Measurements from ENCODE around the gene ALOX15.
"Not testable (repeated sequence)": the region's sequence is repeated elsewhere in the genome, so short reads cannot be mapped to it uniquely, and the experiment has no call there.

ALOX15 gene

GRCh38 chr17:4593021-4593421 lies 48.5 kb downstream of the ALOX15 start:
- Histone ChIP-seq H3K4me2 (ENCODE audit: low read length) (no peak overlapping the region), H3K9me3 (ENCODE audit: control insufficient read depth, low read length) (no peaks in the 10 kb centered on the region), H3K36me3 (ENCODE audit: control insufficient read depth, insufficient read depth, low read length) (no peaks in the 10 kb centered on the region), H3K4me3 (ENCODE audit: low read depth, low read length) (no peak overlapping the region), H3K4me1 (peaks cover 6% of the 10 kb centered on the region), H3K27ac (no peak overlapping the region), H3K9ac (no peak overlapping the region), H3K79me2 (no peaks in the 10 kb centered on the region), H2AFZ (no peak overlapping the region), H3K27me3 (ENCODE audit: control insufficient read depth, insufficient read depth, low read length) (no peaks in the 10 kb centered on the region)
- TF ChIP-seq CTCF (IDR thresholded peaks at IDR 0.05): no peak

GRCh38 chr17:4592240-4593005 lies 49.1 kb downstream of the ALOX15 start:
- Histone ChIP-seq H2AFZ (no peak overlapping the region), H3K27ac (no peak overlapping the region), H3K4me3 (ENCODE audit: low read depth, low read length) (no peak overlapping the region), H3K9me3 (ENCODE audit: control insufficient read depth, low read length) (no peaks in the 10 kb centered on the region), H3K36me3 (ENCODE audit: control insufficient read depth, insufficient read depth, low read length) (no peaks in the 10 kb centered on the region), H3K79me2 (no peaks in the 10 kb centered on the region), H3K9ac (no peak overlapping the region), H3K27me3 (ENCODE audit: control insufficient read depth, insufficient read depth, low read length) (no peaks in the 10 kb centered on the region), H3K4me2 (ENCODE audit: low read length) (no peak overlapping the region), H3K4me1 (peaks cover 6% of the 10 kb centered on the region)
- TF ChIP-seq CTCF (IDR thresholded peaks at IDR 0.05): no peak

- H3K4me2 ChIP-seq (ENCODE audit: low read length): no peak overlapping the region
- H3K27ac ChIP-seq: no peak overlapping the region
- H3K9me3 ChIP-seq (ENCODE audit: control insufficient read depth, low read length): no peaks in the 10 kb centered on the region
- no peak overlapping the region for H3K9ac ChIP-seq
- no peak overlapping the region for H3K4me3 ChIP-seq (ENCODE audit: low read depth, low read length)
- no peaks in the 10 kb centered on the region for H3K36me3 ChIP-seq (ENCODE audit: control insufficient read depth, insufficient read depth, low read length)
- no peaks in the 10 kb centered on the region for H3K79me2 ChIP-seq
- no peak for TF ChIP-seq CTCF (IDR thresholded peaks at IDR 0.05)
- peaks cover 6% of the 10 kb centered on the region for H3K4me1 ChIP-seq
- no peak overlapping the region for H2AFZ ChIP-seq
- no peaks in the 10 kb centered on the region for H3K27me3 ChIP-seq (ENCODE audit: control insufficient read depth, insufficient read depth, low read length)
Measured at GRCh38 chr17:4591529-4591928, 49.9 kb downstream of the ALOX15 start.

- Histone ChIP-seq H3K4me3 (ENCODE audit: low read depth, low read length) (no peak overlapping the region), H3K4me1 (peaks cover 6% of the 10 kb centered on the region), H3K27ac (no peak overlapping the region), H2AFZ (no peak overlapping the region), H3K27me3 (ENCODE audit: control insufficient read depth, insufficient read depth, low read length) (no peaks in the 10 kb centered on the region), H3K4me2 (ENCODE audit: low read length) (no peak overlapping the region), H3K9ac (no peak overlapping the region), H3K36me3 (ENCODE audit: control insufficient read depth, insufficient read depth, low read length) (no peaks in the 10 kb centered on the region), H3K79me2 (no peaks in the 10 kb centered on the region), H3K9me3 (ENCODE audit: control insufficient read depth, low read length) (no peaks in the 10 kb centered on the region)
- TF ChIP-seq CTCF (IDR thresholded peaks at IDR 0.05): no peak
Measured at GRCh38 chr17:4590981-4591453, 50.5 kb downstream of the ALOX15 start.

GRCh38 chr17:4590042-4590441 lies 51.4 kb downstream of the ALOX15 start:
- H3K36me3 ChIP-seq (ENCODE audit: control insufficient read depth, insufficient read depth, low read length); H3K27me3 ChIP-seq (ENCODE audit: control insufficient read depth, insufficient read depth, low read length); H3K9me3 ChIP-seq (ENCODE audit: control insufficient read depth, low read length); H3K79me2 ChIP-seq; H3K4me2 ChIP-seq (ENCODE audit: low read length); H2AFZ ChIP-seq; H3K27ac ChIP-seq; H3K4me3 ChIP-seq (ENCODE audit: low read depth, low read length); H3K9ac ChIP-seq; H3K4me1 ChIP-seq: not testable (repeated sequence)

Data from parathyroid adenoma (tissue), 2 donors.